ENCODE measurements around the gene PROZ.
"Not testable (repeated sequence)": the region's sequence is repeated elsewhere in the genome, so short reads cannot be mapped to it uniquely, and the experiment has no call there.

Gene PROZ

GRCh38 chr13:113157206-113157928 is 1.1 kb upstream of the PROZ start:
- DNase-seq: no peak

GRCh38 chr13:113158946-113159345 is 498 bp downstream of the PROZ start:
- DNase-seq: no peak

- no peak for DNase-seq
Observed at GRCh38 chr13:113159701-113160100, 1.3 kb downstream of the PROZ start.

DNA sequence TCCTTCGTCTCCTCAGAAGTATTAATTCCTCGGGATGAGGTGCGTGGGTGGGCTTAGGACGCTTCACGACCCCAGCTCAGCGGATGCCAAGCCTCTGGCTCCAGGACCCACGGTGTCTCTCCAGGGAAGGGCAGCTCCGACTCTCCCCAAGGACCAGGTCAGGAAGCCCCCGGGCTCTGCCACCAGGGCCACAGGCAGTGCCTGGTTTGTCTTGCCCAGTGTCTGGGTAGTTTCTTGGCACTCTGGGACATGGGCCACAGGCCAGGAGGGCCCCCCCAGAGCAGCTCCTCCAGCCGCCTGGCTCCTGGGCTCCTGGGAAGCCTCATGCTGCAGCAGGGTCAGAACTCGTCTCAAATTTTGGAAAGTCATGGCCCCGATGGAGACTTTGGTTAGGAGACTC is 2.5 kb downstream of the PROZ start:
- no peak for DNase-seq

DNA sequence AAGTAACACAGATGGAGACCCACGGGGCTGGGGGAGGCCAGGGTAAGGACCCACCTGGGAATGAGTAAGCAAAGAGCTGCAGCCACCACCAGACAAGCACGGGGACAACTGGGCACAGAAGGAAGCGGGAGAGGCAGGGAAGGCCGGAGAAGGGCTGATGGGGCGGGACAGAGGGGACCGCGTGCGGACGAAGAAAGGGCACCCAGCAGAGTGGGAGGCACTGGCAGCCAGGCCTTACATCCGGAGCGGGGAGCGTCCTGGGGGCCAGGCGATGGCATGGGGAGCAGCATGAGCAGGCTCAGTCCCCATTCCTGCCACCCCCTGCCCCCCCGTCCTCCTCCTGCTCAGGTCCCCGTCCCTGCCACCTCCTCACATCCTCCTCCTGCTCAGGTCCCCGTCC is 3.0 kb downstream of the PROZ start:
- no peak for DNase-seq

GRCh38 chr13:113161975-113162374 is 3.5 kb downstream of the PROZ start:
- DNase-seq: not testable (repeated sequence)

GRCh38 chr13:113162783-113163685 is 4.6 kb downstream of the PROZ start:
- DNase-seq: no peak

GRCh38 chr13:113164492-113164891 is 6.0 kb downstream of the PROZ start:
- no peak for DNase-seq

DNA sequence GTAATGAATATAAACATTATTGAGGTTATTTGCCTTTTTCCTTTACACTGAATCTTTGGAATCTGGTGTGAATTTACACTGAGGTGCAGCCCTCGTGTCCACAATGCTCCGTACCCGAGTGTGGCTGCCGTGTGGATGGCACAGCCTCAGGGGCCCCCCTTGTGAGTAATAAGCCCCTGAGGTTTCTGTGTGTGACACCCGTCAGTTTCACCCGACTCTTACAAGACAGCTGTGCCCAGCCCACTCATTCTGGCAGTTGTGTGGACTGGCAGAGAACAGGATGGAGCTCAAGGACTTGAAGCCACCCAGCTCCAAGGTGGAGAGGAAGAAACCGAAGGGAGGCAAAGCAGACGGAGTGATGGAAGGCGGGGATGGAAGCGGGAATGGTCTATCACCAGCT is 7.8 kb downstream of the PROZ start:
- no peak for DNase-seq

DNA sequence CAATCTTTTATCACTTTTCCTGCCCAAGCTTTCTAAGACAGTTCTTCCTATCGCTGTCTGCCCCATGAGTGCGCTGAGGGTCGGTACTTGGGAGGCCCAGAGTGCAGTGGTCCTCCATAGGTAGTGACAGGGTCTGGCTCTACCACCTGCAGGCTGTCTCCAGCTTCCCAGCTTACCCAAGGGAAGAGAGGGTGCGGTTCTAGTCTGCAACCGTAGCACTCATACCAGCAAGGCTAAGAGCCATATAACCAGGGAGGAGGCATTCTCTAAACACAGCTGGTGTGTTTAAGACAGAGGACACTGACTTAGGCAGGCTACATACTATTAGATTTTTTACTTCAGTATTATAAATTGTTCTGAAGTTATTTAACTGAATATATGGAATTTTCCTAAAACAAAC is 8.2 kb downstream of the PROZ start:
- DNase-seq: no peak

DNA sequence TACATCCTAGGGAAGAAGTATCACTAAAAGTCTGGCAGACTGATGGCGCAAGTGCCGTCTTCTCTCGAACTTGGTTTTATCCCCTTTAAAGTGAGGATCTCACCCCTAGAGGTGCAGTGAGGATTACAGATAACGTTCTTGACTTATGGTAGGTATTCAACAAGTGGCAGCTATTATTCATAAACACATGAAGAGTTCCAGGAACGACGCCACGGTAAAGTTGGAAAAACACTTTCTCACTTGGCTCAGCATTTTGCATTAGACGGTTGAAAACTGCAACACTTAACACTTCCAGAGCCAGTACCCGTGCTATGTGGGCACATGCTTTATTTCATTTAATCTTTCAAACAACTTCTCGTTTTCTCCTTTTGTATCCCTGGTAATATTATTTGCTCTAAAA is 8.7 kb downstream of the PROZ start:
- no peak for DNase-seq

- DNase-seq: no peak
Observed at GRCh38 chr13:113167575-113167974, 9.1 kb downstream of the PROZ start.

GRCh38 chr13:113168211-113168610 is 9.8 kb downstream of the PROZ start:
- no peak for DNase-seq

GRCh38 chr13:113169277-113170272 is 11.1 kb downstream of the PROZ start:
- no peak for DNase-seq

- no peak for DNase-seq
Observed at GRCh38 chr13:113170511-113170910, 12.1 kb downstream of the PROZ start.

GRCh38 chr13:113171250-113172125 is 13.0 kb downstream of the PROZ start:
- DNase-seq: no peak

GRCh38 chr13:113172419-113172926 is 14.0 kb downstream of the PROZ start:
- DNase-seq: no peak

DNA sequence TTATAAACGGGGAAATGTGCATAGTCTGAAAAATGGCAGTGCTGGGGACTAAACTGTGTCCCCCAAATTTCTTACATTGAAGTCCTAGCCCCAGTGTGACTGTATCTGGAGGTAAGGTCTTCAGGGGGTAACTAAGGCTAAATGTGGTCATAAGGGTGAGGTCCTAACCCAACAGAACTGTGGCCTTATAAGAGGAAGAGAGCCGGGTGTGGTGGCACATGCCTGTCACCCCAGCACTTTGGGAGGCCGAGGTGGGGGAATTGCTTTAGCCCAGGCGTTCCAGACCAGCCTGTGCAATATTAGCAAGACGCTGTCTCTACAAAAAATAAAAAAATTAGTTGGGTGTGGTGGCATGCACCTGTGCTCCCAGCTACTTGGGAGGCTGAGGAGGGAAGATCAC is 17.8 kb downstream of the PROZ start:
- no peak for DNase-seq

DNA sequence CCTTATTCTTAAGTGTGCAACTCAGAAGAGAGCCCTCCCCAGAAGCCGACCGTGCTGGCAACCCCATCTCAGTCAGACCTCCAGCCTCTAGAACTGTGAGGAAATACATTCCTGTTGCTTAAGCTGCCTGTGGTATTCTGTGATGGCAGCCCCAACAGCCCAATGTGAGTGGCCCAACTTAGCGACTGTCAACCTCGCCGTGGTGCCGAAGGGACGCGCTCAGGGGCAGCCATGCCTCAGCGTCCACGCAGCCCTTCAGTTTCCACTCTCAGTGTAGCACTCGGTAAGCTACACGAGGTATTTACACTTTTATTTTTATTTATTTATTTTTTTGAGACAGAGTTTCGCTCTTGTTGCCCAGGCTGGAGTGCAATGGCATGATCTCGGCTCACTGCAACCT is 18.4 kb downstream of the PROZ start:
- DNase-seq: no peak

DNA sequence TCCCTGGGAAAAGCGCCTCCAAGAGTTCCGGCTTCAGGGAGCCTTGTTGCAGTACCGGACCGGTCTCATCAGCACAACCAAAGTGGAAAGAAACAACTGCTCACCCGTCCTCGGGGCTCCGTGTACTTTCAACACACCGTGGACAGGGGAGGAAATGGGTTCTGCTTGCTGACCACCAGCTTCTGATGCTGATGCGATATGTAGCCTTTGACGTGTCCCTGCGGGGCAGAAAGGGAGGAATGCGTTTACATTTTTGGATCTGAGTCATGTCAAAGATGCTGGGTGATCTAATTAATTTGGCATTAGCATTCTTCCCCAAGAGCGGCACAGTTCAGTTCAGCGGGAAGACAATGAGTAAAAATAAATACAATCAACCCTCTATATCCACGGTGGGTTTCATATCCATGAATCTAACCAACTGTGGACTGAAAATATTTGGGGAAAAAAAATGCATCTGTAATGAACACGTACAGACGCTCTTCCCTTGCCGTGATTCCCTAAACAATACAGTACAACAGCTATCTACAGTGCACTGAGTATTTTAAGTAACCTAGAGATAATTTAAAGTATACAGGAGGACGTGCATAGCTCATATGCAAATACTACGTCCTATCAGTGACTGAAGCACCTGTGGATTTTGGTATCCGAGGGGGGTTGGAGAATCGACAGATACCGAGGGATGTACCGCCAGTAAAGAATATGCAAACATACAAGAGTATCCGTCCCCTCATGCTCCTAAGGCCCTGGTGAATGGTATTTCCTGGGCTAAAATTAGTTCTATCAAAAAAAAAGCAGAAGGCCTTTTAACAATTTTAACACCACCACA is 19.8 kb downstream of the PROZ start:
- DNase-seq: no peak

GRCh38 chr13:113178896-113179167 is 20.4 kb downstream of the PROZ start:
- no peak for DNase-seq
